Mammary epithelial cell (primary cell): ENCODE measurements around the gene SLC38A1.

Source experiments
- EZH2 ChIP-seq: IDR thresholded peaks from 2 replicates; pipeline ENCODE4 v1.6.1; 2012; ENCODE audit warnings: low read length, inconsistent platforms, borderline replicate concordance
- TF ChIP-seq, protein P1 (sequence below), 2 donors: IDR thresholded peaks in 1 of 2; conservative IDR thresholded peaks in 1 of 2; 2 replicates each; pipeline ENCODE4 v1.5.1; 2011 to 2012; ENCODE audit warnings: inconsistent platforms in 2 of 2, low read length in 2 of 2, mild to moderate bottlenecking in 2 of 2, control low read depth in 1 of 2, low read depth in 1 of 2; ENCODE audit not compliant: insufficient read depth in 1 of 2; ENCODE audit errors: extremely low read depth in 1 of 2

DNA sequence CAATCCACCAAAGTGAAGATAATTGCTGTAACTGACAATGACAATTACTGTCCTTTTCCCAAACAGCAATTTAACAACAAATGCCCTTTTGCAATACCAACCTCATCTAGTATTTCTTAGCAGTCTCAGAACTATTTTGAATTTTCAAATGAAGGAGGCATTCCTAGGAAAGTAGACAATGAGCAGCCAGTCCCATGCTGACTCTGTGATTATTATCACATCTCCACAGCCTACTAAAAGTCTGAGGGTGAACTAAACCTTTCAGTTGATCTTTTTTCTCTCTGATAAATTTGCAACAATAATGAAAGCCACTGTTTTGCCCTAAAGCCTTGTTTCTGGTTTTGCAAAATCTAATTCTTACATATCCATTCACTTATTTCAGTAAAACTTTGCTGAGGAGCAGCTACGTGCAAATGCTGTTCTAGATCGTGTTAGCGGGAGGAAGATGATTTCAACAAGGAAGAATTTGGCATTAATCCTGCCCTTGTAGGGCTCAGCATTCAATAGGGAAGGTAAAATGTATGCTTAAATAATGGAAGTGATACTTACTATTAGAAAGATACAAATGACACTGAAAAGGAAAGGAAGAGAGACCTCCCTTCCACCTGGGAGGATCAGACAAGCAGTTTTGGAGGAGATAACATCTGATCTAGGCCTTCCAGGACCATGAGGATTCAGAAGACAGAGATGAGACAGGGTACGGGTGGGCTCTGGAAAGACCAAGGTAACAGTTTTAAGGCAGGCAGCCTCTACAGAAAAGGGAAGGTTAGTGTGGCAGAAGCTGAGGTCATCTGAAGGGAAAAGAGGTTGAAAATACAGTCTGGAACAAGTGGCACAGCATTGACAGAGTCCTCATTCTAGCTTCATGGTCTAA, 47.4 kb downstream of the SLC38A1 start:
- TF ChIP-seq, protein P1, sequence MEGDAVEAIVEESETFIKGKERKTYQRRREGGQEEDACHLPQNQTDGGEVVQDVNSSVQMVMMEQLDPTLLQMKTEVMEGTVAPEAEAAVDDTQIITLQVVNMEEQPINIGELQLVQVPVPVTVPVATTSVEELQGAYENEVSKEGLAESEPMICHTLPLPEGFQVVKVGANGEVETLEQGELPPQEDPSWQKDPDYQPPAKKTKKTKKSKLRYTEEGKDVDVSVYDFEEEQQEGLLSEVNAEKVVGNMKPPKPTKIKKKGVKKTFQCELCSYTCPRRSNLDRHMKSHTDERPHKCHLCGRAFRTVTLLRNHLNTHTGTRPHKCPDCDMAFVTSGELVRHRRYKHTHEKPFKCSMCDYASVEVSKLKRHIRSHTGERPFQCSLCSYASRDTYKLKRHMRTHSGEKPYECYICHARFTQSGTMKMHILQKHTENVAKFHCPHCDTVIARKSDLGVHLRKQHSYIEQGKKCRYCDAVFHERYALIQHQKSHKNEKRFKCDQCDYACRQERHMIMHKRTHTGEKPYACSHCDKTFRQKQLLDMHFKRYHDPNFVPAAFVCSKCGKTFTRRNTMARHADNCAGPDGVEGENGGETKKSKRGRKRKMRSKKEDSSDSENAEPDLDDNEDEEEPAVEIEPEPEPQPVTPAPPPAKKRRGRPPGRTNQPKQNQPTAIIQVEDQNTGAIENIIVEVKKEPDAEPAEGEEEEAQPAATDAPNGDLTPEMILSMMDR (conservative IDR thresholded peaks at IDR 0.05 in 1 of 2, IDR thresholded peaks at IDR 0.05 in 1 of 2; ENCODE audit: extremely low read depth in 1 of 2, insufficient read depth in 1 of 2, low read depth in 1 of 2, low read length in 2 of 2): no peak
- no peak for TF ChIP-seq EZH2
